Vagina (tissue), 2 donors: ENCODE results near the gene UMODL1. TPM values are rescaled to one million over a fixed set of nuclear protein-coding genes. Genes with fewer than 3 reads are reported as not detected.

ENCODE experiments used
- DNase-seq, 2 donors: peaks; one replicate each; pipeline ENCODE4 v3.0.0-alpha.2; 2017; ENCODE audit errors: extremely low spot score in 2 of 2
- H3K27ac ChIP-seq: fragments of 200-600 bp; sonication (generic); one replicate; pipeline ENCODE4 v1.5.1; 2019
- H3K27me3 ChIP-seq: fragments of 200-600 bp; sonication (generic); one replicate; pipeline ENCODE4 v1.5.1; 2019
- H3K36me3 ChIP-seq, 2 donors: fragments of 200-600 bp; sonication (generic); one replicate each; pipeline ENCODE4 v1.5.1; 2017 to 2019
- H3K4me1 ChIP-seq: fragments of 200-600 bp; sonication (generic); one replicate; pipeline ENCODE4 v1.5.1; 2019
- H3K4me3 ChIP-seq, 2 donors: fragments of 200-600 bp; sonication (generic); 1 replicate in 1 of 2; 2 replicates in 1 of 2; pipeline ENCODE4 v1.5.1; 2016 to 2019
- H3K9me3 ChIP-seq: fragments of 200-600 bp; sonication (generic); one replicate; pipeline ENCODE4 v1.5.1; 2019
- POLR2A ChIP-seq, 2 donors: fragments of 450-650 bp; IDR thresholded peaks; one replicate each; pipeline ENCODE4 v1.6.1; 2017; ENCODE audit warnings: antibody characterized with exemption in 2 of 2, mild to moderate bottlenecking in 2 of 2, moderate library complexity in 2 of 2
- POLR2AphosphoS5 ChIP-seq, 2 donors: sonication (generic); formaldehyde crosslinking; IDR thresholded peaks; one replicate each; pipeline ENCODE4 v1.9.0; 2017; ENCODE audit warnings: antibody characterized with exemption in 2 of 2, mild to moderate bottlenecking in 2 of 2, low read depth in 1 of 2; ENCODE audit not compliant: insufficient read depth in 1 of 2
- intact Hi-C: fragments of 100-400 bp; cut with DNase I; formaldehyde crosslinking; loops from one replicate; pipeline ENCODE4 v1.15.1; 2023
- total RNA-seq: library from RNA; depleted of rRNA; stranded (reverse); fragments of >200 nt; gene quantifications from one replicate; pipeline ENCODE4 v1.2.3, GENCODE V29; 2016
- TF ChIP-seq, protein P1 (sequence below), 3 experiments: fragments of 450-650 bp in 2 of 3; fragments of 200-600 bp in 1 of 3; sonication (generic) in 1 of 3; IDR thresholded peaks; one replicate each; pipeline ENCODE4 v1.5.1; 2017 to 2019; ENCODE audit warnings: antibody characterized with exemption in 3 of 3, mild to moderate bottlenecking in 2 of 3, moderate library complexity in 2 of 3

Gene UMODL1
- total RNA-seq, 1 donor from 2014 or later: not detected

DNA sequence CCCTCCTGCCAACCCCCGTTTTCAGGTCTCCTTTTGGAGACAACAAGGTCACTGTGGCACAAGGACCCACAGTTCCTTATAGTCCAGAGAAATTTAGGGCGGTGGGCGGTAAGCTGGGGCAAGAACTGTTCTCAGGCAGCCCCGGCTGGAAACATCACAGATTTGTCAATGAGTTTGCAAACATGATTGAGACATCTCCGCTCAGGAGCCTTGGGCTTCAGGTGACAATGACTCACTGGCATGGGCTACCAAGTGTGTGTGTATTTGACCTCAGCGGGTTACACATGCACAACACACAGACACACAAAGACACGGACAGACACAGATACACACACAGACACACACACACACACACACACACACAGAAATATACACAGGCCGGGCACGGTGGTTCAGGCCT is 89.6 kb downstream of the UMODL1 start:
- H3K4me1 ChIP-seq: no peaks in the 10 kb centered on the region
- no peak overlapping the region for H3K27ac ChIP-seq
- no peaks in the 10 kb centered on the region for H3K9me3 ChIP-seq
- no peaks in the 10 kb centered on the region for H3K27me3 ChIP-seq
- peak; percentile 28 to 42 for DNase-seq
- intact Hi-C loops: no loop called here
- H3K4me3 ChIP-seq: no peak overlapping the region
- H3K36me3 ChIP-seq: no peaks in the 10 kb centered on the region
- no peak for TF ChIP-seq POLR2AphosphoS5 (IDR thresholded peaks at IDR 0.05; ENCODE audit: insufficient read depth in 1 of 2, low read depth in 1 of 2)
- TF ChIP-seq, protein P1, sequence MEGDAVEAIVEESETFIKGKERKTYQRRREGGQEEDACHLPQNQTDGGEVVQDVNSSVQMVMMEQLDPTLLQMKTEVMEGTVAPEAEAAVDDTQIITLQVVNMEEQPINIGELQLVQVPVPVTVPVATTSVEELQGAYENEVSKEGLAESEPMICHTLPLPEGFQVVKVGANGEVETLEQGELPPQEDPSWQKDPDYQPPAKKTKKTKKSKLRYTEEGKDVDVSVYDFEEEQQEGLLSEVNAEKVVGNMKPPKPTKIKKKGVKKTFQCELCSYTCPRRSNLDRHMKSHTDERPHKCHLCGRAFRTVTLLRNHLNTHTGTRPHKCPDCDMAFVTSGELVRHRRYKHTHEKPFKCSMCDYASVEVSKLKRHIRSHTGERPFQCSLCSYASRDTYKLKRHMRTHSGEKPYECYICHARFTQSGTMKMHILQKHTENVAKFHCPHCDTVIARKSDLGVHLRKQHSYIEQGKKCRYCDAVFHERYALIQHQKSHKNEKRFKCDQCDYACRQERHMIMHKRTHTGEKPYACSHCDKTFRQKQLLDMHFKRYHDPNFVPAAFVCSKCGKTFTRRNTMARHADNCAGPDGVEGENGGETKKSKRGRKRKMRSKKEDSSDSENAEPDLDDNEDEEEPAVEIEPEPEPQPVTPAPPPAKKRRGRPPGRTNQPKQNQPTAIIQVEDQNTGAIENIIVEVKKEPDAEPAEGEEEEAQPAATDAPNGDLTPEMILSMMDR (IDR thresholded peaks at IDR 0.05): no peak
- no peak for TF ChIP-seq POLR2A (IDR thresholded peaks at IDR 0.05)

DNA sequence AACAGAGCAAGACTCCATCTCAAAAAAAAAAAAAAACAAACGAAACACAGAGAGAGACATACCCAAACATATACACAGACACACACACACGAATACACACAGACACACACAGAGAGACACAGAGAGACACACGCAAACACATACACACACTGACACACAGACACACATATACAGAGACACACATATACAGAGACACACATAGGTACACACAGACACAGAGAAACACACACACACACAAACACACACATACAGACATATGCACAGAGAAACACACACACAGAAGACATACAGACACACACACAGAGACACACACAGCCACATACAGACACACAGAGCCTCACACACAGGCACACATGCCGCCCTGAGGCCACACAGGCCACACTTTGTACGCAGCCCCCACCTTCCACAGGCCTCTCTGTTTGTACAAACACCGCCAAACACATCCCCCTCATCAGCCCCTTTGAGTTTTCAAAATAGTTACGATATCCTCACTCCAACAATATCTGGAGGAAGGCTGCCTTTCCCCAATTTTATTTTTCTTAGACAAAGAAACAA is 90.4 kb downstream of the UMODL1 start:
- Histone ChIP-seq H3K27me3 (no peaks in the 10 kb centered on the region), H3K4me1 (no peaks in the 10 kb centered on the region), H3K27ac (no peak overlapping the region), H3K36me3 (no peaks in the 10 kb centered on the region), H3K4me3 (no peak overlapping the region), H3K9me3 (no peaks in the 10 kb centered on the region)
- peak in 1 of 2 donors; percentile 64 for DNase-seq
- intact Hi-C loops: no loop called here
- no peak for TF ChIP-seq POLR2A (IDR thresholded peaks at IDR 0.05)
- TF ChIP-seq, protein P1 (IDR thresholded peaks at IDR 0.05): no peak

DNA sequence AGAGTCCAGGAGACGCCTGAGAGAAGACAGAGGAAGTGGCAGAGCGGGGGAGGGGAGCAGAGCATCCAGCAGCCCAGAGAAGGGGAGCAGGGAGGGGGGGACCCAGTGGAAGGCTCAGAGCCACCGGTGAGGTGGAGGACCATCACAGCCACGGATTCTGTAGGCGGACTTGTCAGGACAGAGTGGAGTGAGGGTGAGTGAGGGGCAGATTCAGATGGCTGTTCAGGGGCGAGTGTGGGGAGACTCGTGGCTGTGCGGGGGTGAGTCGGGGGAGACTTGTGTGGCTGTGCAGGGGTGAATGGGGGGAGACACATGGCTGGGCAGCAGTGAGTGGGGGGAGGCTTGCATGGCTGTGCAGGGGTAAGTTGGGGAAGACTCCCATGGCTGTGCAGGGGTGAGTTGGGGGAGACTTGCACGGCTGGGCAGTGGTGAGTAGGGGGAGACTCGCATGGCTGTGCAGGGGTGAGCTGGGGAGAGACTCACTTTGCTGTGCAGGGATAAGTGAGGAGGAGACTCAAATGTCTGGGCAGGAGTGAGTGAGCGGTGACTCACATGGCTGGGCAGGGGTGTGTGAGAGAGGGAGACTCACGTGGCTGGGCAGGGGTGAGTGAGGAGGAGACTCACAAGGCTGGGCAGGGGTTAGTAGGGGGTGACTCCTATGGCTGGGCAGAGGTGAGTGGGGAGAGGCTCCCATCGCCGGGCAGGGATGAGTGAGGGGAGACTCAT is 91.0 kb downstream of the UMODL1 start:
- TF ChIP-seq, protein P1 (IDR thresholded peaks at IDR 0.05): no peak
- TF ChIP-seq POLR2AphosphoS5 (IDR thresholded peaks at IDR 0.05; ENCODE audit: insufficient read depth in 1 of 2, low read depth in 1 of 2): no peak
- TF ChIP-seq POLR2A (IDR thresholded peaks at IDR 0.05): no peak
- Histone ChIP-seq H3K27me3 (no peaks in the 10 kb centered on the region), H3K36me3 (no peaks in the 10 kb centered on the region), H3K4me3 (no peak overlapping the region), H3K9me3 (no peaks in the 10 kb centered on the region), H3K27ac (no peak overlapping the region), H3K4me1 (no peaks in the 10 kb centered on the region)
- intact Hi-C loops: no loop called here
- DNase-seq: peak; percentile 62 to 82

DNA sequence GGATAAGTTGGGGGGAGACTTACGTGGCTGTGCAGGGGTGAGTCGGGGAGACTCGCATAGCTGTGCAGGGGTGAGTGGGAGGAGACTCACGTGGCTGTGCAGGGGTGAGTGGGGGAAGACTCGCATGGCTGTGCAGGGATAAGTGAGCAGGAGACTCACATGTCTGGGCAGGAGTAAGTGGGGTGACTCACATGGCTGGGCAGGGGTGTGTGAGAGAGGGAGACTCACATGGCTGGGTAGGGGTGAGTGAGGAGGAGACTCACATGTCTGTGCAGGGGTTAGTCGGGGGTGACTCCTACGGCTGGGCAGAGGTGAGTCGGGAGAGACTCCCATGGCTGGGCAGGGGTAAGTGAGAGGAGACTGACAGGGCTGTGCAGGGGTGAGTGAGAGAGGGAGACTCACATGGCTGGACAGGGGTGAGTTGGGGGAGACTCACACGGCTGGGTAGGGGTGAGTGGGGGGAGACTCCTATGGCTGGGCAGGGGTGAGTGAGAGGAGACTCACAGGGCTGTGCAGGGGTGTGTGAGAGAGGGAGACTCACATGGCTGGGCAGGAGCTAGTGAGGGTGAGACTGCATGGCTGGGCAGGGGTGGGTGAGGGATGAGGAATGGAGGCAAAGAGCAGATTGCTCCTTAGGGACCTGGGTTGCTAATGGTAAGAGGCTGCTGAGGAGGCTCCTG is 91.9 kb downstream of the UMODL1 start:
- H3K9me3 ChIP-seq: no peaks in the 10 kb centered on the region
- peak; percentile 74 to 81 for DNase-seq
- intact Hi-C loops: no loop called here
- no peaks in the 10 kb centered on the region for H3K27me3 ChIP-seq
- H3K4me1 ChIP-seq: no peaks in the 10 kb centered on the region
- no peak for TF ChIP-seq POLR2A (IDR thresholded peaks at IDR 0.05)
- H3K27ac ChIP-seq: no peak overlapping the region
- H3K36me3 ChIP-seq: no peaks in the 10 kb centered on the region
- no peak overlapping the region for H3K4me3 ChIP-seq

DNA sequence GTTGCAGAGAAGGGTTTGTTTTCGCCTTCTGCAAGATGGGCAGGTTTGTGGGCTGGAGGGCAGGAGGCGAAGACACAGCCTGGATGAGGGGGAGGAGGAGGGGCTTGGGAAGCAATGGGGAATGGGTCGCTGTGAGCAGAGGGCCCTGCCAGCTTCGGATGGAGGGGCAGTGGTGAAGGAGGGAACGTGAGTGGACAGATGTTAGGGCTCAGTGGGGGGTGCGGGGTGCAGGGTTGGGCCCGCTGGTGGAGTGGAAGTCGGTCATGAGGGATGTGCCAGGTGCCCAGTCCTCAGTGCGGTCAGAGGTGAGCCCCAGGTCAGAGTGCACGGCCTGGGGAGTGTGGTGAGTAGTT is 92.4 kb downstream of the UMODL1 start:
- H3K4me1 ChIP-seq: no peaks in the 10 kb centered on the region
- H3K9me3 ChIP-seq: no peaks in the 10 kb centered on the region
- TF ChIP-seq, protein P1 (IDR thresholded peaks at IDR 0.05): no peak
- TF ChIP-seq POLR2A (IDR thresholded peaks at IDR 0.05) (no peak), POLR2AphosphoS5 (IDR thresholded peaks at IDR 0.05; ENCODE audit: insufficient read depth in 1 of 2, low read depth in 1 of 2) (no peak)
- no peaks in the 10 kb centered on the region for H3K27me3 ChIP-seq
- H3K4me3 ChIP-seq: no peak overlapping the region
- H3K36me3 ChIP-seq: no peaks in the 10 kb centered on the region
- DNase-seq: peak in 1 of 2 donors; percentile 79
- no peak overlapping the region for H3K27ac ChIP-seq
- intact Hi-C loops: no loop called here
